Raji (cell line): ENCODE data around the gene PARP12.

ENCODE experiments used
- POLR2A ChIP-seq: IDR thresholded peaks from 2 replicates; pipeline ENCODE4 v1.6.1; 2011; ENCODE audit warnings: low read depth, low read length, control low read depth; ENCODE audit not compliant: insufficient read depth

PARP12 gene

GRCh38 chr7:139976838-139977656 is 85.7 kb downstream of the PARP12 start:
- TF ChIP-seq POLR2A, result no peak

GRCh38 chr7:139976055-139976837 is 86.5 kb downstream of the PARP12 start:
- no peak for TF ChIP-seq POLR2A

GRCh38 chr7:139974179-139974811 is 88.5 kb downstream of the PARP12 start:
- no peak for TF ChIP-seq POLR2A
